B cell (primary cell): ENCODE data around the gene CAPZB.

ENCODE experiments used
- CTCF ChIP-seq: fragments of 200-600 bp; IDR thresholded peaks from one replicate; pipeline ENCODE4 v1.8.0; 2022; ENCODE audit warnings: antibody characterized with exemption, mild to moderate bottlenecking
- EZH2 ChIP-seq: IDR thresholded peaks from 2 replicates; pipeline ENCODE4 v1.6.1; 2012; ENCODE audit warnings: borderline replicate concordance, low read depth, mild to moderate bottlenecking, moderate library complexity, low read length; ENCODE audit not compliant: insufficient read depth, poor library complexity, severe bottlenecking

- TF ChIP-seq CTCF (no peak), EZH2 (no peak)
These were observed 48.4 kb downstream of the CAPZB start for GRCh38 chr1:19436716-19437476.
